GM12878 (cell line): ENCODE data around the gene DLGAP3.

ENCODE experiments used
- CTCF ChIP-seq, 3 experiments: IDR thresholded peaks in 2 of 3; conservative IDR thresholded peaks in 1 of 3; 2 replicates each; pipeline ENCODE4 v1.5.1; 2011; ENCODE audit warnings: low read depth in 3 of 3, low read length in 3 of 3, mild to moderate bottlenecking in 3 of 3, control low read depth in 2 of 3, moderate library complexity in 2 of 3, inconsistent platforms in 1 of 3, mixed read lengths in 1 of 3; ENCODE audit not compliant: control insufficient read depth in 2 of 3, insufficient read depth in 1 of 3; ENCODE audit errors: extremely low read depth in 1 of 3
- TF ChIP-seq, protein P1 (sequence below): fragments of 450-650 bp; IDR thresholded peaks from 2 replicates; pipeline ENCODE4 v1.6.1; 2018; ENCODE audit warnings: mild to moderate bottlenecking, low read depth, moderate library complexity; ENCODE audit not compliant: partially characterized antibody

GRCh38 chr1:34833711-34834110, 95.7 kb downstream of the DLGAP3 start:
- no peak for TF ChIP-seq CTCF (IDR thresholded peaks at IDR 0.05 in 2 of 3, conservative IDR thresholded peaks at IDR 0.05 in 1 of 3; ENCODE audit: control insufficient read depth in 2 of 3, extremely low read depth in 1 of 3, insufficient read depth in 1 of 3, low read depth in 3 of 3, low read length in 3 of 3)
- TF ChIP-seq, protein P1, sequence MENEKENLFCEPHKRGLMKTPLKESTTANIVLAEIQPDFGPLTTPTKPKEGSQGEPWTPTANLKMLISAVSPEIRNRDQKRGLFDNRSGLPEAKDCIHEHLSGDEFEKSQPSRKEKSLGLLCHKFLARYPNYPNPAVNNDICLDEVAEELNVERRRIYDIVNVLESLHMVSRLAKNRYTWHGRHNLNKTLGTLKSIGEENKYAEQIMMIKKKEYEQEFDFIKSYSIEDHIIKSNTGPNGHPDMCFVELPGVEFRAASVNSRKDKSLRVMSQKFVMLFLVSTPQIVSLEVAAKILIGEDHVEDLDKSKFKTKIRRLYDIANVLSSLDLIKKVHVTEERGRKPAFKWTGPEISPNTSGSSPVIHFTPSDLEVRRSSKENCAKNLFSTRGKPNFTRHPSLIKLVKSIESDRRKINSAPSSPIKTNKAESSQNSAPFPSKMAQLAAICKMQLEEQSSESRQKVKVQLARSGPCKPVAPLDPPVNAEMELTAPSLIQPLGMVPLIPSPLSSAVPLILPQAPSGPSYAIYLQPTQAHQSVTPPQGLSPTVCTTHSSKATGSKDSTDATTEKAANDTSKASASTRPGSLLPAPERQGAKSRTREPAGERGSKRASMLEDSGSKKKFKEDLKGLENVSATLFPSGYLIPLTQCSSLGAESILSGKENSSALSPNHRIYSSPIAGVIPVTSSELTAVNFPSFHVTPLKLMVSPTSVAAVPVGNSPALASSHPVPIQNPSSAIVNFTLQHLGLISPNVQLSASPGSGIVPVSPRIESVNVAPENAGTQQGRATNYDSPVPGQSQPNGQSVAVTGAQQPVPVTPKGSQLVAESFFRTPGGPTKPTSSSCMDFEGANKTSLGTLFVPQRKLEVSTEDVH, result no peak
